AG09309 (cell line): ENCODE measurements around the gene CATSPERZ.

Experiments used
- DNase-seq: peaks from one replicate; pipeline ENCODE4 v3.0.0-alpha.2; 2010; ENCODE audit warnings: low read depth
- H3K4me3 ChIP-seq: 2 replicates; pipeline ENCODE4 v1.5.1; 2011; ENCODE audit warnings: mild to moderate bottlenecking, low read depth, low read length, moderate library complexity; ENCODE audit not compliant: control insufficient read depth
- TF ChIP-seq, protein P1 (sequence below): IDR thresholded peaks from 2 replicates; pipeline ENCODE4 v1.5.1; 2011; ENCODE audit warnings: mild to moderate bottlenecking, low read depth, low read length, inconsistent platforms; ENCODE audit not compliant: insufficient read depth, control insufficient read depth; ENCODE audit errors: missing control alignments

Gene CATSPERZ

DNA sequence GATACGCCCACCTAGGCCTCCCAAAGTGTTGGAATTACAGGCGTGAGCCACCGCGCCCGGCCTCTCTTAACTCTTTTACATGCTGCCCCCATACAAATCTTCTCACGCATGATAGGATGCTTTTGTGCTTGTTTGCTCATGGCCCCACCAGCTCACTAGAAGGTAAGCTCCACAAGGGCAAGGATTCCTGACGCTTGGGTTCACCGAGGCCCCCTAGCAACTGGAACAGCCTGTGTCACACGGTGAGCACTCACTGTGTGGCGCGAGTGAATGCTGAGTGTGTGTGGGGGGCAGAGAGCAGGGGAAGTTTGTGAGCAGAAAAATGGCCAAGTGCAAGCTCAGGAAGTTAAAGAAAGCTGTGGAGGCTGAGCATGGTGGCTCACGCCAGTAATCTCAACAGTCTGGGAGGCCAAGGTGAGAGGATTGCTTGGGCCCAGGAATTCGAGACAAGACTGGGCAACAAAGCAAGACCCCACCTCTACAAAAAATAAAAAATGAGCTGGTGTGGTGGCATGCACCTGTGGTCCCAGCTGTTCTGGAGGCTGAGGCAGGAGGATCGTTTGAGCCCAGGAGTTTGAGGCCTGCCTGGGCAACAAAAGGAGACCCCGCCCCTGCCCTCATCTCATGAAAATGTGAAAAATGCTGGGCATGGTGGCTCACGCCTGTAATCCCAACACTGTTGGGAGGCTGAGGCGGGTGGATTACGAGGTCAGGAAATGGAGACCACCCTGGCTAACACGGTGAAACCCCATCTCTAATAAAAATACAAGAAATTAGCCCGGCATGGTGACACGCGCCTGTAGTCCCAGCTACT lies 18.0 kb upstream of the CATSPERZ start:
- H3K4me3 ChIP-seq = no peak overlapping the region
- TF ChIP-seq, protein P1, sequence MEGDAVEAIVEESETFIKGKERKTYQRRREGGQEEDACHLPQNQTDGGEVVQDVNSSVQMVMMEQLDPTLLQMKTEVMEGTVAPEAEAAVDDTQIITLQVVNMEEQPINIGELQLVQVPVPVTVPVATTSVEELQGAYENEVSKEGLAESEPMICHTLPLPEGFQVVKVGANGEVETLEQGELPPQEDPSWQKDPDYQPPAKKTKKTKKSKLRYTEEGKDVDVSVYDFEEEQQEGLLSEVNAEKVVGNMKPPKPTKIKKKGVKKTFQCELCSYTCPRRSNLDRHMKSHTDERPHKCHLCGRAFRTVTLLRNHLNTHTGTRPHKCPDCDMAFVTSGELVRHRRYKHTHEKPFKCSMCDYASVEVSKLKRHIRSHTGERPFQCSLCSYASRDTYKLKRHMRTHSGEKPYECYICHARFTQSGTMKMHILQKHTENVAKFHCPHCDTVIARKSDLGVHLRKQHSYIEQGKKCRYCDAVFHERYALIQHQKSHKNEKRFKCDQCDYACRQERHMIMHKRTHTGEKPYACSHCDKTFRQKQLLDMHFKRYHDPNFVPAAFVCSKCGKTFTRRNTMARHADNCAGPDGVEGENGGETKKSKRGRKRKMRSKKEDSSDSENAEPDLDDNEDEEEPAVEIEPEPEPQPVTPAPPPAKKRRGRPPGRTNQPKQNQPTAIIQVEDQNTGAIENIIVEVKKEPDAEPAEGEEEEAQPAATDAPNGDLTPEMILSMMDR = no peak
- no peak for DNase-seq

DNA sequence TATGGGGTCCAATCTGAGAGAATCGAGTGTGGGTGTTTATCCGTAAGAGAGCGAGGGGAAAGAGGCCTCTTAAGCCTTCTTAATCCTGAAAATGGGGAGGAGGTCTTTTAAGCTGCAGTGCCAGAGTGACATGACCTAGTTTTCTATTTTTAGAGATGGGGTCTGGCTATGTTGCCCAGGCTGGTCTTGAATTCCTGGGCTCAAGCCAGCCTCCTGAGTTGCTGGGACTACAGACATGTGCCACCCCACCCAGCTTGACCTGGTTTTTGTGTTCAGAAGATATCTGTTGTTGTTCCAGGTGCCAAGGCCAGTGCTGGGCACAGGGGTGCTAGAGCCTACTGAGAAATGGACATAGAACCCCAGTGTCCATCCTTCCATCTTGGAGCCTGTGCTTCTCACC lies 17.1 kb upstream of the CATSPERZ start:
- no peak for DNase-seq
- TF ChIP-seq, protein P1 = no peak
- no peak overlapping the region for H3K4me3 ChIP-seq

DNA sequence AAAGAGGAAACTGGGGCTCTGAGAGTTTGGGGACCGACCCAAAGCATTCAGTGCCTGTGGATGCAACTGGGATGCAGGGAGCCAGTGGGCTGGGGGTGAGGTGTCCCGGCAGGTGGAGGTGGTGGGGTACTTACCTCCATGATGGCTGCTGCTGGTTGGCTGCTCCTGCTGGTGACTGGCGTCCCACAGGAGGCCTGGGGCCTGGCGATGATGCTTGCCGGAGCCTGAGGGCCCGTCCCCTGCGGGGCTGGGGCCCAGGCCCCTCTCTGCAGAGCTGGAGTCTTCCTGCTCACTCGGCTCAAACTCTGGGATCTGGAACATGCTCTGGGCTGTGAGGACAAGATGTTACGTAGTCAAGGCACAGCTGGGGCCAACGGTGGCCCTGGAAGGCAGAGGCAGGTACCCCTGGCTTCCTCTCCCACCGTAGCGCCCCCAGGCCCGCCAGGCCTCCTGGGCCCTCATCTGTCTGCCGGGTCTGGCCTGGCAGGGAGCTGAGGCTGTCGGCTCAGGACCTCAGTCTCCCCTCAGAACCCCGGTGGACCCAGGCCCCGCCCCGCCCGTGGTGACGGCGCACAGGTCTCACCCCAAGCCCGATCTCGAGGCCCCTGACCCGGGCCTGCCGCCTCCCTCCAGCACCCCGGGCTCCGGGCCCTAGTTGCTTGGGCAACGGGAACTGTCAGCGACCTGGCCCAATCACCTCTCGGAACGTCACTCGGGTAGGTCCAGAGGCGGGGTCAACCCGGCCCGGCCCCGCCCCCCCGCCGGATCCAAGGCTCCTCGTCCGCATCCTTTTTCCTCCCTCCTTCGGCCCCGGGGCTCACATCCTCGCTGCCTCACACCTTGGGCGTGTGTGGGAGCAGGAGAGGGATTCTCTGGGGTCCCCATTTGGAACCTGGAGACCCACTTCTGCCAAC lies 15.9 kb upstream of the CATSPERZ start, which contains the start of gene BAD:
Gene BAD, minus strand, starts transcription at position 618 of the 914 bp plus-strand sequence. Its CDS starts 297 bp downstream, at position 321.
- TF ChIP-seq, protein P1 = no peak
- DNase-seq = no peak

DNA sequence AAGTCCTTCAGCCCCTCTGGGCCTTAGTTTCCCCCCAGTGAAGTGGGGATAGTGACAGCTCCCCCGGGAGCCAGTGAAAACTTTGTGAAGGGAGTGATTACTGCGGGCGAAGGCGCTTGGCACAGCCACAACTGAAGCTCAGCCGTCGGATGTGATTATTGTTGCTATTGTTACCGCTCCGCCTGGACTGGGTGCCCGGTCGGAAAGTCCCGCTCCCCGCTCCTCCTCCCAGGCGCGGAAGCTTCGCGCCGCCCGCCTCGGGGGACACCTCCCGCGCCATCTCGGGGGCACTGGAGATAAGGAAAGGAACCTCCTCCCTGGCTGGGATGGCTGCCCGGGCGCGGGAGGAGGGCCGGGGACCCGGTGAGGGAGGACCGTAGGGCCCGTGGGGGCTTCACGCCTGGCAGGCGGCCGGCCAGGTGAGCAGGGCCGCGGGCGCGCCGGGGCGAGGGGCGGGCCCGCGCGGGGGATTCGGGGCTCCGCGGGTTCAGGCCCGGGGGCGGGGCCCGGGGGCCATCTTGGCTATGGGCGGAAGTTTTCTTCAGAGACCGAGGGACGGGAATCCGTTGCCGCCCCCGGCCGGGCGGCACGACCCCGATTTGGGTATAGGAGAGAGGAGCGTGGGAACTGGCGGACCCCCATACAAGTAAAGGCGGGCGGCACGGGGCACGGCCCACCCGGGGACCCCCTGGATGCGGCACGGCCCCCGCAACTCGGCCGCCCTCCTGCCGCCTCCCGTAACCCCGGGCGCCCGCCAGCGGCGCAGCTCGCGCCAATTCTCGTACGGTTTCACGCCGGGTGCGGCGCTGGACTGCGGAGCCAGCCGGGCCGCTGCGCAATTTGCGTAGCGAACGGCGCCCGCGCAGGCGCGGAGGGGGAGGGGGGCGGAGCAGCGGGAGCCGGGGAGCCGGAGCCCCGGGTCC lies 14.9 kb upstream of the CATSPERZ start, which contains the start of gene GPR137:
Gene GPR137, plus strand, starts transcription at position 887 of the 923 bp plus-strand sequence. CDS start 677 bp downstream, outside the sequence.
- H3K4me3 ChIP-seq = peak within 1 kb of the TSS; percentile 80
- TF ChIP-seq, protein P1 = no peak
- no peak for DNase-seq

More for the DNA sequence above, 15.9 kb upstream of the CATSPERZ start, which contains the start of gene BAD:
- H3K4me3 ChIP-seq = peak within 1 kb of the TSS; percentile 80

DNA sequence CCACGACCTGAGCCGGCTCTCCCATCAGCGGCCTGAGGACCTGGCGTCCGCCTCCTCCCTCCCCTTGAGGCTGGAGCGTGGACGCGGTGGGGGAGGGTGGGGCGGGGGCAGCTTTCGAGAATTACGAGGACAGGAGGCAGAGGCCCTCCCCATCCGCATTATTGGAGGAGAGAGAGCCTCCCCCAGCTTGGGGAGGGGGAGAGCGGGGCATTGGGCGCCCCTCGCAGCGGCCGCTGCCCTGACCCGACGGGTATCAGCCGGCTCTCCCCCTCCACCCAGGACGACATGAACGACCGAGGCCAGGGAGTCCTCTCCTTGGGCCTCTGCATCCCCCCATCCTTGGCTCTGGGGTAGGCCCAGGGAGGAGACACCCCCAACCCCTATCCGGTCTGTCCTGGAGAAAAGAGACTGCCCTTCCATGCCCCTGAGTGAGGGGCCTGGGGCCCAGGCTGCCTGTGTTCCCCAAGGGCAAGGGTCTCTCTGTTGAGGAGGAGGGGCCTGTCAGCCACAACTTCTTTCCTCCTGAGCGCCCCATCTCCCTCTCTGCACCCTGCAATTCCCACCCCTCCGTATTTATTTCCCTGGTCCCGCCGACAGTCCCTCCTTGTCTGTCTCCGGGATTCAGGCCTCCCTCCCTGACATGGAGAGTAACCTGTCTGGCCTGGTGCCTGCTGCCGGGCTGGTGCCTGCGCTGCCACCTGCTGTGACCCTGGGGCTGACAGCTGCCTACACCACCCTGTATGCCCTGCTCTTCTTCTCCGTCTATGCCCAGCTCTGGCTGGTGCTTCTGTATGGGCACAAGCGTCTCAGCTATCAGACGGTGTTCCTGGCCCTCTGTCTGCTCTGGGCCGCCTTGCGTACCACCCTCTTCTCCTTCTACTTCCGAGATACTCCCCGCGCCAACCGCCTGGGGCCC lies 14.0 kb upstream of the CATSPERZ start:
- TF ChIP-seq, protein P1 = no peak
- no peak for DNase-seq
- H3K4me3 ChIP-seq = peak overlapping the region; percentile 80
